ENCODE data around the gene DNMT3A.

GRCh38 chr2:25245141-25245540 is 96.6 kb downstream of the DNMT3A start:
- TF ChIP-seq CTCF (IDR thresholded peaks at IDR 0.05), result no peak
- TF ChIP-seq EZH2 (IDR thresholded peaks at IDR 0.05; ENCODE audit: borderline replicate concordance, insufficient read depth, low read depth, low read length, poor library complexity, severe bottlenecking), result no peak

Data from B cell (primary cell).